HG03064 (cell line): ENCODE data around the gene SNRNP48.

Source experiments
- ATAC-seq: cut with Tn5 transposase; IDR thresholded peaks from one replicate; pipeline ENCODE4 v1.9.1; 2021; ENCODE audit warnings: low read depth; ENCODE audit not compliant: unreplicated experiment

Gene SNRNP48

DNA sequence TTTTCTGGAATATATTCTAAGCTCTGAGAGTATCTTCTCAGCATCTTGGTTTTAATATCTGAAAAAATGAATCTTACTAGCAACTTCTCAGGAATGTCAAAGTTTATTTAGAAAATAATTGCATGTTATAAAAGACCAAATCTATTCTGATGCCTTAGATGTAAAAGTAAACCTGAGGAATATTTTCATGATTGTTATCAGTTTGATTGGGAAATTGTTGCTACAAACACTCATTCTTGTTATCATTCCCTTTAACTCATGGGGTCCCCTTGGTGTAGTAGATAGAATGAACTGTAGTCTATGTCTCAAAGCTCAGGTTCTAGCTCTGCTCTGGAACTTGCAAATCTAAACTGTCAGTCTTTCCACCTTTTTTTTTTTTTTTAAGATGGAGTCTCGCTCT lies 50.0 kb downstream of the SNRNP48 start:
- no peak for ATAC-seq

DNA sequence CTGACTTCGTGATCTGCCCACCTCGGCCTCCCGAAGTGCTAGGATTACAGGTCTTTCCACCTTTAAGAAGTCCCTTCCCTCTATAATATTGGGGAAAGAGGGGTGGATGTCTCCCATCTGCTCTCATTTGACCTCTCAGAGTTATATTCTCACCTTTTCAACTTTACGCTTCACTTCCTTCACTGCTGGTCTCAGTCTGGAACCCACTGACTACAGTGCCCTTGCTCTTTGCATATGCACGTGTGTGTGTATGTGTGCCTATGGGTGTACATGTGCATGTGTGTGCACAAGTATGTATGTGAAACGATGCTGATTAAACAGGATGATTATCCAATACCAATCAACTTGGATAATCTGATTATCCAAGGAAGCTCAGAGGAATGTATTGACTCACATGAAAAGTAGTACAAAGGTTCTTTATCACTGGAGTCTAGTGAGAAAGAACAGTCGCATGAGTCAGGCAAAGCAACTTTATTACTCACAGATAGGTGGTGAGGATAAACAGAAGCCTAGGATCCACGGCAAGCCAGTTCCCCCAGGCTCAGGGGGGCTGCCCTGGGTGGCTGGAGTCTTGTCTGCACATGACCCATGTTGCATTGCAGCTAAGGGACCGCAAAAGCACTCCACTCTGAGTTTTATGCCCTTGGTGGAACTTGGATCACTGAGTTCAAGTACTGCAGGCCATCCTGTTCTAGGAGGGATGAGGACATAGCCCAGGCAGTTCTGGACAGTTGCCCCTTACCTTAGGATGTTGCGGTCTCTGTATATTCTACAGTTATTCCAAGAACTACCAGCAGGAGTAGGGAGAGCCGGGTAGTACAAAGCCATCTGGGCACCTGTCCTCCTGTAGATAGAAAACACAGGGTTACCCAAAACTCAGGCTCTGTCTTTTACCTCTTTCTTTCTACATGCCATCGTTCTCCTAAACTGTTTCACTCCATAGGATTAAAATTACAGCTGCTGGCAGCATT lies 50.9 kb downstream of the SNRNP48 start:
- no peak for ATAC-seq

DNA sequence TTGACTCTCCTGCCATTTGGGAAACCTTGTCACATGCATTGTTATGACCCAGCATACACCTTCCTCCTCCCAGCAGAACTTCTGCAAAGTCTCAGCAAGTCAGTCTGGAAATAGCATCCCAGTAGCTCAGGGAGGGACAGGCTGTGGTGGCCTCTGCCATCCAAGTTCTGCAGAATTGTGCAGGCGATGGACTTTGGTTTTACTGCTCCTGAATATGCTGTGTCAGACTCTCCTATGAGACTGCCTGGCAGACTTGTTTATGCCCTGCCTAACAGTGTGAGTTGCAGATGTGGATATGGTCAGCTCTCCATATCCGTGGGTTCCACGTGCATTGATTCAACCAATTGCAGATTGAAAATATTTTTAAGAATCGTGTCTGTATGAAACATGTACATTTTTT lies 52.8 kb downstream of the SNRNP48 start:
- ATAC-seq, result no peak

DNA sequence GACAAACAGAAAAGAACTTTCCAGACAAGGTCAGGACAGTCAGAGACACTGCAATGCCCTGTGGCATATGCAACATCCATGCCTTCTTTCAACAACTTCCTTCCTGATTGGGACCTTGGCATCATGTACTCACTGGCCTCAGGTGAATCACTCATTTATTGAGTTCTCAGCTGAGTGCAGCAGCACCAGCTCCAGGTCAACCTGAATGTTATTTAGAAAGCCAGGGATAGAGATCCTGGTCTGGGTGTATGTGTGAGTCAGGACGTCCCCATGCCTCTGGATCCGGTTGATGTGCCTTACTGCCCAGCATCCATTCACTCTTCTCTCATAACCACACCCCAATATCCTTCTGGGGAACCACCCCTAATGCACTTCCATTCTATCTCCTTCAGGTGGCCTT lies 54.4 kb downstream of the SNRNP48 start:
- ATAC-seq, result no peak

DNA sequence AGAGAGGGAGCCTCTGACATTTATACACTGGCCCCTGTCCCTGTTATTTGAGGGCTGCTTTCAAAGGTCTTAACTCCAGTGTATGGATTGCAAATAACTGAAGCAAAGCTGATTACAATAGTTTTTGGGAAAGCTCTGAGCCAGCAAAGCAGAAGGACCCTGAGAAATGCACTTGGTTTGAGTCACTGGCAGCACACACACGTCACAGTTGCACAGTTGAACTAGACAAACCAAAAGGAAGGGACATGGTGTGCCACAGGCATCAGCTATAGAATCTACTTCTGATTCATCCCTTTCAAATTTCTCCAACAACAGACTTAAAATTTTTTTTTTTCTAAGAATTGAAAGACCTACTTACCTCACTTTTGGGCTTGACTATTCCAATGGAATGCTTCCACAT lies 56.4 kb downstream of the SNRNP48 start:
- no peak for ATAC-seq

DNA sequence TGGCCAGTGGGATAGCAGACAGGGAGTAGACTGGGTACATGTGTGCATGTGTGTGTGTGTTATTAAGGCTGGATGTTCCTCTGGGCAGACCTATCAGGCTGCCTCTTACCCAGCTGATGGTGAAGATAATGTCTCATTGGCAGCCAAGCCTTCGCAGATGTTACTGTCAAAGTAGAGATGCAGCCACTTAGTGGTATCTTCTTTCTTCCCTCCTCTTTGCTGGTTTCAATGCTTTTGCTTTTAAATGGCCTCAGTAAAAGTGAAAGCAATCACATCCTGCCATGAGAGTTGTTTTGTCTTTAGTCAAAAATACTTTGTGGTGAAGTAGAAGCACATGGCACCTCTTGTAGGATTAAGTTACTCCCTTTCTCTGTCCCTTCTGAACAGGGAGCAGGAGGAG lies 57.5 kb downstream of the SNRNP48 start:
- no peak for ATAC-seq

DNA sequence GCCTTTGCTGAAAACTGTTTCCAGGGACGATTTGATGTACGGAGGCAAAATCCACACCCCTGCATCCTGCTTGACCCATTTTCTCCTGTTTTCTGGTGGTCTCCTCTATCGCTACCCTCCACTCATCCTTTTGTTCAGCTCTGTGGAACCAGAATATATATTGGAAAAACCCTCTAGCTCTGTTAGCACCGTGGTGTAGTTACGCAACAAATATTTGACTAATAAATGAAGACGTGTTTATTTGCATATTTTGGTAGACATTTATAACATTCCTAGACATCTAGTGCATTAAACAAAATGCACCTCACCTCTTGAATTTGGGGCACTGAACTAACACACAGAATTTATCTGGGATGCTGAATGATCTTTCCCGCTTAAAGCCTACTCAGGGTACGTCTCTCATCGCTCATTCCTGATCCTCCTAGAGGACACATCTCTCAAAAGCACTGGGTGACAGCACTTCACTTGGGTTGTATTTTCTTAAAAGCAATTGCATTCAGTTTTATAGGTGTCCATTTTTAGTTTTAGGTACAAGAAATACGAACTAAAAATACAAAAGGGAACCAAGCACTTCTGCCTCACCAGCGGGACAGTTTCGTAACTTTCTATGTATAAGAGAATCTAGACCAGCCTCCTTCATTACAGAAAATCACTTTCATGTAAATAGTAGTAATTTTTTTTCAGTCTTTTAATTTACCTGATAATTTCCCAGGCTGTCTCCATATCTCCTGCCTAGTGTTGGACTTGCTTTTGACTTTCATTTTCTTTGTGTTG lies 59.2 kb downstream of the SNRNP48 start:
- ATAC-seq, result no peak

DNA sequence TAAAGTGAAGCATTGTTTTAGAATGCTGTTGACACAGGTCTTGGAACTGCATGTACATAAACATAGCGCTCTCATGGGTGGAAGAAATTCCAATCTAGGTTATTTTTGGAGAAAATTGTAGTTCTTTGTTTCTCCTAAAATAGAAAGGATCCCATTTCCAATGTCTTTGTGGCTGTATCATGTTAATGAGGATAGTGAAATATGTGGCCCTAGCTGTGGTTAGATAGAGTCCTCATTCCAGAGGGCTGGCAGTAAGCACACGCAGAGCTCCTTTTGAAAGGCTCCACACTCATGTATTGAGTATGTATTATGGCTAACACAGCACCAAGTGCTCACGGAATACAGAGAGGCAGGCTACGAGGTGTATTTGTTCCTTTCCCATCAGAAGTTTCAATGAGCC lies 60.9 kb downstream of the SNRNP48 start:
- ATAC-seq, result no peak

DNA sequence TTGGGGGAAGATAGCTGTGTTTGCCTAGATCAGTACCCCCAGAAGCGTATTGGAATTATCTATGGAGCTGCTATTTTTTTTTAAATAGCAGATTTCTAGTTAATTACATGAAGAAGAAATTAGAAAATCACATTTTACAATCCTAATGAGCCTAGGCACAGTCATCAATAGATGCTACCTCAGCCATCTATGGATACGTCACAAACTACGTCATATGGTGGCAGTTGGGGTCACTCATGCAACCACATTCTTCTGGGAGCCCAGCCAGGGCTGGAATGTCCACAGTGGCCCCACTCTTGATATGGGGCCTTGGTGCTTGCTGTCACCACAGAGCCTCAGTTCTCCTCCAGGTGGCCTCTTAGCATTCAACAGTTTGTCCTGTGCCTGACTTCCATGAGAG lies 63.0 kb downstream of the SNRNP48 start:
- ATAC-seq, result no peak

DNA sequence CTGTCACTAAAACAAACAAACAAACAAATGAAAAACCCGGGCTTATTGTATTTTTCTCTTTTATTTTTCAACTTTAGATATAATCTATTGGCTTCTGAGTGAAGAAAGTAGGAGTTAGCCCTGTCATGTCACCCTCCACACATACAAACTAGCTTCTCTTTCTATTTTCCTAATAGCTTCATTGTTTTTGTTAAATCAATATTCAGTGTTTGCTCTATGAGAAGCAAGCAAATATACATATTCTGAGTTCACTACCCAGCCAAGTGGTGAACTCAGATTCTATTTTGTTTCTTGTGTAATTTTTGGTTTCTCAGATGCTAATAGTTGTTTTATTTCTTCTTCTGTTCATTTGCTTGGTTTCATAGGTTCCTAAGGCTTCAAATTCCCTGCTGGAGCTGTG lies 66.4 kb downstream of the SNRNP48 start:
- ATAC-seq, result no peak

DNA sequence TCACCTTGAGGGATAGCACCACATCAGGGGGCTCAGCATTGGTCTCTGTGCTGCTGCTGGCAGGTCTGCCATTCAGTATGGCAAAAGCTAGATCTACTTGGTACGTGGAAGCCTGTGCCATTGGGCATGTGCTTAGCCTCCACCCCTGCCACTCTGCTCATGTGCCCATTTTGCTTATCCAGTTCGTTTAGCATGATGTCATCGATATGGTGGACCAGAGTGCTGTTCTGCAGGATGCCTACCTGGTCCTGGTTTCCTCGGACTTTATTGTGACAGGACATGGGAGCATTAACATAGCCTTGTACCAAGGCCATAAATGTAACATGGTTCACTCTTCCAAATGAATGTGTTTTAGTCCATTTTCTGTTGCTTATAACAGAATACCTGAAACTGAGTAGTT lies 68.5 kb downstream of the SNRNP48 start:
- ATAC-seq, result no peak

DNA sequence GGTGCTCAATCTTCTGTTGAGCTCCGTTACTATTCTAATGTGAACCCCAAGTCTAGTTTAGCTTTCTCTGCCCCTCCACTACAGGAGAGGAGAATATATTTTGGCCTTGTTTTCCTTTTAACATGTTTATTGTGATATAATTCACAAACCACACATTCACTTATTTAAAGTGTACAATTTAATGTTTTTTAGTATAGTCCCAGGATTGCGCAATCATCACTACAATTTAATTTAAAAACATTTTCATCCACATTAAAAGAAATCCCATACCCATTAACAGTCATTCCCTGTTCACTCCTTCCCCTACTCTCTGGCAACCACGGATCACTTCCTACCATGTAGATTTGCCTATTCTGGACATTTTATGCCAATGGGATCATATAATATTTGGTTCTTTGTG lies 71.4 kb downstream of the SNRNP48 start:
- ATAC-seq, result no peak
